SU-DHL-6 (cell line): Measurements from ENCODE around the gene CACNB1.

ENCODE experiments used
- H2AFZ ChIP-seq: fragments of 200-600 bp; sonication (generic); 2 replicates; pipeline ENCODE4 v1.6.1; 2014; ENCODE audit warnings: low read depth, mild to moderate bottlenecking, moderate library complexity, mixed read lengths, antibody characterized with exemption, low read length; ENCODE audit not compliant: severe bottlenecking
- H3F3A ChIP-seq: fragments of 200-600 bp; shearing (Covaris generic); 2 replicates; pipeline ENCODE4 v1.6.0; 2016; ENCODE audit warnings: antibody characterized with exemption, mild to moderate bottlenecking; ENCODE audit not compliant: insufficient read depth
- H3K27ac ChIP-seq: fragments of 200-600 bp; sonication (generic); 2 replicates; pipeline ENCODE4 v1.5.1; 2016; ENCODE audit warnings: low read depth, mild to moderate bottlenecking, low read length, moderate library complexity, mixed read lengths
- H3K27me3 ChIP-seq: fragments of 200-600 bp; sonication (generic), shearing (Covaris generic); 2 replicates; pipeline ENCODE4 v1.6.0; 2014; ENCODE audit warnings: mild to moderate bottlenecking, low read length
- H3K36me3 ChIP-seq: fragments of 200-600 bp; sonication (generic); 2 replicates; pipeline ENCODE4 v1.6.1; 2014; ENCODE audit warnings: mild to moderate bottlenecking, low read length, mixed read lengths
- H3K4me2 ChIP-seq: fragments of 300-600, 200-600 bp; shearing (Covaris generic), sonication (generic); 2 replicates; pipeline ENCODE4 v1.6.0; 2014; ENCODE audit warnings: low read length, low read depth, mild to moderate bottlenecking; ENCODE audit not compliant: poor library complexity, severe bottlenecking
- H3K4me3 ChIP-seq: fragments of 200-600 bp; sonication (generic); 2 replicates; pipeline ENCODE4 v1.5.1; 2014; ENCODE audit warnings: antibody characterized with exemption, low read length, mild to moderate bottlenecking, mixed read lengths; ENCODE audit not compliant: insufficient read depth, poor library complexity, severe bottlenecking
- H3K79me2 ChIP-seq: fragments of 200-600 bp; sonication (generic); 2 replicates; pipeline ENCODE4 v1.6.1; 2014; ENCODE audit warnings: mild to moderate bottlenecking, low read length, moderate library complexity; ENCODE audit not compliant: insufficient read depth
- H3K9ac ChIP-seq: fragments of 200-600 bp; sonication (generic); 2 replicates; pipeline ENCODE4 v1.7.0; 2014; ENCODE audit warnings: mild to moderate bottlenecking, low read length
- H3K9me2 ChIP-seq: fragments of 200-600 bp; sonication (generic); replicated peaks from 2 replicates; pipeline ENCODE4 v1.6.1; 2014; ENCODE audit warnings: low read length; ENCODE audit not compliant: insufficient read depth
- H3K9me3 ChIP-seq: fragments of 200-600 bp; sonication (generic); 2 replicates; pipeline ENCODE4 v1.6.1; 2014; ENCODE audit warnings: low read length, mixed read lengths; ENCODE audit not compliant: insufficient read depth
- H4K20me1 ChIP-seq: fragments of 200-600 bp; sonication (generic); 2 replicates; pipeline ENCODE4 v1.6.1; 2014; ENCODE audit warnings: low read depth, mild to moderate bottlenecking, antibody characterized with exemption, low read length, moderate library complexity, mixed read lengths
- CTCF ChIP-seq: fragments of 200-600 bp; sonication (generic); IDR thresholded peaks from one replicate; pipeline ENCODE4 v1.5.1; 2017; ENCODE audit warnings: antibody characterized with exemption, mild to moderate bottlenecking, low read length, moderate library complexity; ENCODE audit not compliant: insufficient read depth, poor library complexity, severe bottlenecking
- EZH2phosphoT487 ChIP-seq: fragments of 200-600 bp; sonication (generic), shearing (Covaris generic); conservative IDR thresholded peaks from 2 replicates; pipeline ENCODE4 v1.6.1; 2018; ENCODE audit warnings: mild to moderate bottlenecking, antibody characterized with exemption, low read length, moderate library complexity, mixed read lengths

CACNB1 gene

GRCh38 chr17:39222866-39223834 is 25.7 kb upstream of the CACNB1 start:
- H3K9me2 ChIP-seq, result no peaks in the 10 kb centered on the region
- H3F3A ChIP-seq, result no peaks in the 10 kb centered on the region
- H3K9ac ChIP-seq, result no peak overlapping the region
- H3K9me3 ChIP-seq, result no peaks in the 10 kb centered on the region
- H3K27me3 ChIP-seq, result no peaks in the 10 kb centered on the region; the same call in 1 of the 2 replicates
- H3K4me3 ChIP-seq, result no peak overlapping the region
- TF ChIP-seq CTCF (no peak), EZH2phosphoT487 (no peak)
- no peak overlapping the region for H2AFZ ChIP-seq
- no peaks in the 10 kb centered on the region for H3K79me2 ChIP-seq
- H3K27ac ChIP-seq, result no peak overlapping the region
- no peaks in the 10 kb centered on the region for H4K20me1 ChIP-seq
- H3K36me3 ChIP-seq, result no peaks in the 10 kb centered on the region
- H3K4me2 ChIP-seq, result no peak overlapping the region

- no peaks in the 10 kb centered on the region for H3K36me3 ChIP-seq
- no peak overlapping the region for H3K4me3 ChIP-seq
- H4K20me1 ChIP-seq, result no peaks in the 10 kb centered on the region
- H3K4me2 ChIP-seq, result no peak overlapping the region
- no peak overlapping the region for H3K9ac ChIP-seq
- no peak overlapping the region for H2AFZ ChIP-seq
- H3K79me2 ChIP-seq, result no peaks in the 10 kb centered on the region
- H3K9me2 ChIP-seq, result no peaks in the 10 kb centered on the region
- H3K27ac ChIP-seq, result no peak overlapping the region
- no peak for TF ChIP-seq EZH2phosphoT487
- TF ChIP-seq CTCF, result no peak
- H3K9me3 ChIP-seq, result no peaks in the 10 kb centered on the region
- no peaks in the 10 kb centered on the region for H3F3A ChIP-seq
- no peaks in the 10 kb centered on the region; the same call in 1 of the 2 replicates for H3K27me3 ChIP-seq
Observed at GRCh38 chr17:39222151-39222550, 24.7 kb upstream of the CACNB1 start.

GRCh38 chr17:39221572-39221971 is 24.1 kb upstream of the CACNB1 start:
- no peak for TF ChIP-seq EZH2phosphoT487
- no peak for TF ChIP-seq CTCF
- Histone ChIP-seq H3F3A (no peaks in the 10 kb centered on the region), H3K27ac (no peak overlapping the region), H3K27me3 (no peaks in the 10 kb centered on the region; the same call in 1 of the 2 replicates), H4K20me1 (no peaks in the 10 kb centered on the region), H3K9me3 (no peaks in the 10 kb centered on the region), H3K4me3 (no peak overlapping the region), H3K9me2 (no peaks in the 10 kb centered on the region), H3K4me2 (no peak overlapping the region), H2AFZ (no peak overlapping the region), H3K9ac (no peak overlapping the region), H3K79me2 (no peaks in the 10 kb centered on the region), H3K36me3 (no peaks in the 10 kb centered on the region)
